ENCODE data around the gene MGME1. TPM values are rescaled to one million over a fixed set of nuclear protein-coding genes. Genes with fewer than 3 reads are reported as not detected.

MGME1 gene
- polyA plus RNA-seq, 1 donor, result 16.5 TPM

DNA sequence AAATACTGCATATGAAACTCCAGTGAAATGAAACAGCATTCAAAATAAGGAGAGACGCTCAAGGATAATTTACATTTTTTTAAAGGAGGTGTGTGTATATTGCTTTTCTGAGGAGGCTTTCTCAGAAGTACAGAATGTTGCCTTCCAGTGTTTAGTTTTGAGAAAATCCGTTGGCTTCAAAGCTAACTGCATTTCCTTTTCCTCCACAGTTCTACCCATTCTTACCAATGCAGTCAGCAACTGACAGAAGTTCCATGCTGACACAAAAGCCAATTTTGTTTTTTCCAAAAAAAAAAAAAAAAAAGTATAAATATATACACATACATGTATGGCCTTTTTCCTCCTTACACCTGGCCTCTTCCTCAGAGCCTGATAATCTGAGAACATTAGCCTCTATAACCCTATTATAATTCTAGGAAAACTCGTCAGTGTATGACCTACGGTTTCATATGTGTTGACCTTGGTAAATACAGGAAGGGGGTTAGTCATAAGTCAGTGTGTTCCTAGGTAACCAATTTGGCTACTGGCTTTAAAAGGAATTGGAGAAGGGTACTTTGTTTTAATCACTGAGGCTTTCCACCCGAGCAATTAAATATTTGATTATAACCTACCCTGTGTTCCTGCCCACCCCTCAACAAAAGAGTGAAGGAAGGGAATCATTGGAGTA, 24.2 kb downstream of the MGME1 start:
- DNase-seq (ENCODE audit: low read depth), result no peak

DNA sequence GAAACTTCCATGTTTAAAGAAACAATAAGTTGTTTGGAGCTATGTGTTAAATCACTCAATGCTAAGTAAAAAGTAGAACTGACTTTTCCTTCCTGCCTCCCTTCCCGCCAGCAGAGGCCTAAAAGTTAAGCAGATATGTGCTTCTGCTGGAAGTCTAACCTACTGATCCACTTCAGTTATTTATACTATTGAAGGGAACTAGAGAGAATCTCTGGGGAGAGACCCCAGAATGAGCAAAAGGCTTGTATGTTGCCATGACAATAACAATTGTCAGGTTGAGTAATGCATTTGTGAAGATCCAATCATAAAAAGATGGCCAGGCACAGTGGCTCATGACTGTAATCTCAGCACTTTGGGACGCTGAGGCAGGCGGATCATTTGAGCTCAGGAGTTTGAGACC, 24.7 kb downstream of the MGME1 start:
- no peak for DNase-seq (ENCODE audit: low read depth)

DNA sequence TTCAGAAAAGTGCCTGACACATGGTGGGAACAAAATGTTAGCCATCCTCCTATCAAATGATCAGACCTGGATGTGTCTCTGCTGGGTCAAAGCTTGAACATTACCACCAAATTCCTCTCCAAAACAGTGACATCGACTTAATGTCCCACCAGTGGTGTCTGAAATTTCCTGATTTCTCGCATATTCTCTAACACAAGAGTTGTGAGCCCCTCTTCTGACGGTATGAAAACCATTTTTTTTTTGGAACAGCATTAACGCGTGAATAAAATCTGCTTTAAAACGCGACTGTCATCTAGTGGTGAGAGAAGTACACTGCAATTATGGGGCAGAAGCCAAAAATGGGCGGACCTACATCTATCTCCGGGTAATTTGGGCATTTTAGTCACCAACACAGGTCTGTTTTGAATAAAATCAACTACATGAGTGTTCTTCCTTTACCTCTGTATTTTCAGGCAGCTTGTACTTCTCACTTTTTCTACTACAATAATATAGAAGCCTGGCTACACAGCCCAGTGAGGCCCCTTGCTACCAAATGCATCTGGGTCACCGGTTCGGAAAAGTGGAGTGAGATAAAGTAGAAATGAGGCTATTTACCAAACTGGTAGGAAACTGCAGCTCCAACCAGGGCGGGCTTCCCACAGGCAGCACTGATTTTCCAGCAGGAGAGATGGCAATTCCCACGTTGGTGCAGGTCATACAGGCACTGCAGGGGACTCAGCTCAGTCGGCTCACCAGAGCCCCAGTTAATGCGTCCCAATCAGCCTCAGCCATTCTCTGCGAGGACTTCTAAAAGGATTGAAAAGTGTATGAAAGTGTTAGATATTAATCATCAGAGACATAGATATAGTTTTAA, 27.4 kb downstream of the MGME1 start:
- DNase-seq (ENCODE audit: low read depth), result peak; percentile 53

DNA sequence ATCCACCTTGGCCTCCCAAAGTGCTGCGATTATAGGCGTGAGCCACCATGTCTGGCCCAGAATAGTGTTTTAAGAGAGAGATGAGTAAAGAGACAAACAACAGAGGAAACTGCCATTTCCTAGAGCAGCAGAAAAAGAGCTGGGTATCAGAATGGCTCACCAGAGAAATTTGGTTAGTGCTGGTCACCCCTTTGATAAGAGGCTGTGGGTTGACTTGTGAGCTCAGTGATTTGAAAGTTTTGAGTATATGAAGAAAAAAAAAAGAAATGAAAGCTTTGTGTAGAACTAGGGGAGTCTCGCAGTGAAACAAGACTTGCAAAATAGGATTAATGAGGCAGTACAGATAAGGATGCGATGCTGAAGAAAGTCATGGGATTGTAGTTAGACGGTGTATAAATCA, 29.6 kb downstream of the MGME1 start:
- no peak for DNase-seq (ENCODE audit: low read depth)

DNA sequence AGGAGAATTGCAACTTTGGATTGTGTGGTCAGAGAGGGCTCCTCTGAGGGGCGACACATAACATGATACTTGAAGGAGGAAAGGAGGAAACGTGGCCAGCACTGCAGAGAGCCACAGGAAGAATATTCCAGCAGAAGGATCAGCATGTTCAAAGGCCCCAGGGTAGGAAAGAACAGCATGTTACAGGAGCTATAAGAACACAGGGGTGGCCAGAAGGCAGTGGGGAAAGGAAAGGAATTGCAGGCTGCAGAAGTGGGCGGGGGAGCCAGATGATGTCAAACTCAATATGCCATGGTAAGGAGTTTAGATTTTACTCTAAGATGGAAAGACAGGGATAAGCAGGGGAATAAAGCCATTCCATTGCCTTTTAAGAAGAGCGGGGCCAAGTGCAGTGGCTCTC, 30.7 kb downstream of the MGME1 start:
- no peak for DNase-seq (ENCODE audit: low read depth)

DNA sequence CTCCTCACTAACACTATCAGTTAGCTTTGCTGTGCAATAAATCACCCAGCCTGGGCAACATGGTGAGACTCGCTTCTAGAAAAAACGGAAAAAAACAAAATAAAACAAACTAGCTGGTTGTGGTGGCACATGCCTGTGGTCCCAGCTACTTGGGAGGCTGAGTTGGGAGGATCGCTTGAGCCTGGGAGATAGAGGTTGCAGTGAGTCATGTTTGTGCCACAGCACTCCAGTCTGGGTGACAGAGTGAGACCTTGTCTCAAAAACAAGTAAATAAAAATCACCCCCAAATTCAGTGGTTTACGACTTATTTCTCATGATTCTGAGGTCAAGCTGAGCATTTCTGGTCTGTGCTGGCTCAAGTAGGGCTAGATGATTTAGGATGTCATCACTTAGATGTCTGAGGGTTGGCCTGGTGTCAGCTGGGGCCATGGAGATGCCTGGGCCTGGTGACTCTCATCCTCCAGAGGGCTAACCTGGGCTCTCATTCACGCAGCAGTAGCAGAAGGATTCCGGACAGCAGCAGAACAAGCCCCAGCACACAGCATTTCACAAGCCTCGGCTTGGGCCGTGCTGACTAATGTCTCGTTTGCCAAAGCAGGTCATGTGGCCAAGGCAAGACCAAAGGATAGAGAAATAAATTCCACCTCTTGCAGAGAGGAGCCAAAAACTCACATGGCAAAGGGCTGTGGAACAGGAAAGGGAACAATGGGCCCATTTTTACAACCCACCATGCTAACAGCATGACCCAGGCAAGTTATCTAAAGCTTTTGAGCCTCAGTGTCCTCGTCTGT, 32.5 kb downstream of the MGME1 start:
- DNase-seq (ENCODE audit: low read depth), result no peak

DNA sequence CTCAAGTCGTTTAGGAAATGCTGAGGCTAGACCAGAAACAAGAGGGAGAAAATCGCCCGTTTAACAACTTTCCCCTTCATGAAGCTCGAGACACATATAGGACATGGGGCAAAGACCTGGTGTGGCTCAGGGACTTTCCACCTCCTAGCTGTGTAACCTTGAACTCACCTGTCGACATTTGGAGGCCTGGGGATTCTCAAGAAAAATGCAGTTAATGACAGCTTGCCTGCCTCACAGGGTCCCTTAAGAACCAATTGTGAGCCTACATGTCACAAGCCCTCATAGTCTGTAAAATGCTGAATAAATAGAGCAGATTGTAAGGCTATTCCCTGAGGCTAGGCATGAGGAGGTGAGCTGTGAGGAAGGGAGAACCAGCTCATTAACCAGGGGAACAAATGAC, 35.1 kb downstream of the MGME1 start:
- DNase-seq (ENCODE audit: low read depth), result no peak

DNA sequence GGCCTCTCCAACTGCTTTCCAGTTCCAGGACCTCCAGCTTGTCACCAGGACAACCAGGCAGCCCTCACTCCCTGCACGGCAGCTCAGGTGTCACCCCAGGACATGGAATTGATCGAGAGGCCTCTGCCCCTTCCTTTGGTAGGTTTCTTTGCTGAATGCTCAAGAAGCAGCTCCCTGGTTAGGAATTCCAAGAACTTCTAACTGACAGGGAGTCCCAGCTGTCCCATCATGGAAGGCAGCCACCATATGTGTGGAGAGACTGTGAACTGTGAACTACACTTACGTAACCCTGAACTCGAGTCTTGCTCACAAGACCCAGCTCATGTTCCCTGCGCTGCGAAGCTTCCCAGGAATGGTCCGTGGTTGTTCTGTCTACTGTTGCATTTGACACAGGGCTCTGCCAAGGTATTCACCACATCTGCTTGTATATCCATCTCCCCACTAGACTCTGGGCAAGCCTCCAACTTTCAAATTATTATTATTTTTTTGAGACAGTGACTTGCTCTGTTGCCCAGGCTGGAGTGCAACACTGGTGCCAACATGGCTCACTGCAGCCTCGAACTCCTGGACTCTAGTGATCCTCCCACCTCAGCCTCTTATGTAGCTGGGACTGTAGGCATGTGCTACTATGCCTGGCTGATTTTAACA, 35.7 kb downstream of the MGME1 start:
- DNase-seq (ENCODE audit: low read depth), result no peak

DNA sequence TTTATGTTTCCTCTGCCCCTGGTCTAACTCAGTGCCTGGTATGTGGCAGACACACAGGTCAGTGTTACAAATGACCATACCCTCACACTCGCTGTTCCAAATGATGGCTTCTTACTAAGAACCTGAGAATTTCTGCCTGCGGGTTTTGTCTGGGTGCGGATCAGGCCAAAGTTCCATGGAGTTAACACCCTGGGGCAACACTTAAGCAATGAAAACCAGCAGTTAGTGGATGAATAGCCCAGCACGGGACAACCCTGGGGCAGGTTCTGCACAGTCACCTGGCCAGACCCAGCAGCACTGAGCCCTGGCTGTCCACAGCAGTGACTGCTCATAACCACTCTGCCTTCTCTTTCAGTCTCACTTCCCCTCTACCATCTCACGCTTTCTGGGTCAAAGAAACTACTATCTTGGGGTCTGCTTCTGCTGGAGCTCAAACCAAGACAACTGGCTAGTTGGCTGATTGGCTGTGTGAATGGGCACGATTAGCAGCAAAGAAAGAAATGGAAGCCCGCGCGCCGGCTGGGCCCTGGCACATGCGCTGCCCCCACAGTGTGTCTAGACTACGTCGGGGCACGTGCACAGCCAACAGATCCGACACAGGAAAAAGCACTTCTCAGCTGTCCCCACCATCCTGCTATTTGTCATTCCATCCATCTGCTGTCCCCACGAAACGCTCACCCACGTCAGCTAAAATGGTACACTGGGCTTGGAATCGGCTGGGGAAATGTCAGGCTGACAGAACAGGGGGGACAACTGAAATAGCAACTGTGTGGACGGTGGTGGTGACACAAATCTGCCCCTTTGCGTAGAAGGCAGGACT, 36.6 kb downstream of the MGME1 start:
- DNase-seq (ENCODE audit: low read depth), result no peak

DNA sequence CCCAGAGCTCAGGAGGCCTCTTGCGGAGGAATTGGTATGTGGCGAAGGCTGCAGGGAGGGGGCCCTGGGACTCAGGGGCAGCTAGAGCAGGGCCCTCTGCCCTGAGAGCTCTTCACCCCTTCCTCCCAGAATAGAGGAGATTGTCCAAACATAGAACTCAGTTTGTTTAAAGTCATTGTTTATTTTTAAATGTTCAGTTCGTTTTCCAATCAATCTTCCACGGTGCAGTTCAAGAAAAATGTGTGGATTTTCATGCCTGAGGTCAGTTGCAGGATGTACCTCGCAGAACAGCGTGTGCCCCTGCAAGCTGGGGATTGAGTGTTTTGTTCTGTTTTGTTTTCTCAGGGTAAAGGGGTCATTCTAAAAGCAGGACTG, 37.2 kb downstream of the MGME1 start:
- no peak for DNase-seq (ENCODE audit: low read depth)

DNA sequence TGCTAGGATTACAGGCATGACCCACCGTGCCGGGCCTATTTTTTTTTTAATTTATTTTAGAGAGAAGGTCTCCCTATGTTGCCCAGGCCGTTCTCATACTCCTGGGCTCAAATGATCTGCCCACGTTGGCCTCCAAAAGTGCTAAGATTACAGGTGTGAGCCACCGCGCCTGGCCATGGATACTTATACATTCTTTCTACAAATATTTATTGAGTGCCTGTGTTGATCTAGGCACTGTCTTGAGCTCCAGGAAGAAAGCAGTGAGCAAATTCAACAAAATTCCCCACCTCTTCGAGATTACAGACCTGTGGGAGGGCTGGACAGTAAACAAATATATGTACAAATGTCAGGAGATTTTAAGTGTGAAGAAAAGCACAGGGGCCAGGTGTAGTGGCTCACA, 37.9 kb downstream of the MGME1 start:
- DNase-seq (ENCODE audit: low read depth), result no peak

DNA sequence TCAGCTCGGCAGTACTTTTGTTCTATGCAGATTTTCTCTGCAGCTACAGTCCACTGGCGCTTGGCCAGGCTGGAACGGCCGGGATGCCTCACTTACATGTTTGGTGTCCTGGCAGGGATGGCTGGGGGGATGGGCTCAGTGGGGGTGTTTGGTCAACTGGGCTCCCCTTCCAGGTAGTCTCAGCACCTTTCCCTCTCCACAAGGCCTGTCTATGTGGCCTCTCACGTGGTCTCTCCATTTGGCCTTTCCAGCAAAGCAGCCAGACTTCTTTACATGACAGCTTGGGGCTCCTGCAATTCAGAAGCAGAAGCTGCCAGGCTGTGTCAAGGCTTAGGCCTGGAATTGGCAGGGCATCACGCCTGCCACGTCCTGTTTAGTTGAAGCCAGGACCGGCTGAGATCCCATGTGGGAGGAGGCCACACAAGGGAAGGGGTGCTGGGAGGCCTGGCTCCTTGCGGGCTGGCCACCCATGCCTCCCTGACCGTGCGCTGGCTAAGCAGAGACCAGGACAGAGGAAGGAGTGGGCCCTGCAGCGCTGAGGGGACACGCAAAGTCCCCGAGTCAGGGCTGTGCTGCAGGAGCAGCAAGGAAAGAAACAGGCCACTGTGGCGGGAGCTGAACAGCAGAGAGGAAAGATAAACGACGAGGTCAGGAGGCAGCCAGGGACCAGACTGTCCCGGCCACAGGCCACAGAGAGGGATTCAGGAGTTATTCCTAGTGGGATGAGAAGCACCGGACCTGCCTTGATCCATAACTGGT, 38.9 kb downstream of the MGME1 start:
- DNase-seq (ENCODE audit: low read depth), result no peak

DNA sequence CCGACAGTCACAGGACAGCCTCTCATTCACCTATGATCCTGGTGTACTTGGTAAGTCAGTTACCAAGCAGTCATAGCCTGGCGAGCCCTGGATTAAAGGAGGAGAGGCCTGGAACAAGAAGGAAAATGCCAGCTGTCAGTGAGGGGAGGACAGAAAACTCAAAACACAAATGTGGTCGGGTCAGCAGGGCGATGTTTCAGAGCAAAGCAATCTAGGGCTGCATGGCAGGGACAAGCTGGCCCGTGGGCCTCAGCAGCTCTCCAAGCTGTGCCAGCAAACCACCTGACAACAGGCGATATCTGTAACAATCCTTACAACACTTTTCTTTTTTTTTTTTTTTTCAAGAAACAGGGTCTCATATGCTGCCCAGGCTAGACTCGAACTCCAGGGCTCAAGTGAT, 40.3 kb downstream of the MGME1 start:
- no peak for DNase-seq (ENCODE audit: low read depth)

DNA sequence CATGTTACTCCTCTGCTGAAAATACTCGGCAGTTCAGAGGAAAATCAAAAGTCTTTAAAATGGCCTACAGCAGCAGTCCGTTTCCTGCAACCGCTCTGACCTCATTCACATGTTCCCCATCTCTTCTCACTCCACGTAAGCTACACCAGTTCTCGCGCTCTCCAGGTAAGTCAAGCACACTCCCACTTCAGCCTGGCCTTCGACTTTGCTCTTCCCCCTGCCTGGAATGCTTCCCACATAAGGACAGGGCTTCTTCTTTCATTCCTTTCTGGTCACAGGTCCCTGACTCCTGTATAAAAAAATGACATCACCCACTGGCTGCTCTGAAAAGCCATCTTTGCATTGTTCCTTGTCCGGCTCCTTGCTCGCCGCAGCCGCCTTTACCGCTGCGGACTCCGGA, 42.7 kb downstream of the MGME1 start:
- DNase-seq (ENCODE audit: low read depth), result no peak

DNA sequence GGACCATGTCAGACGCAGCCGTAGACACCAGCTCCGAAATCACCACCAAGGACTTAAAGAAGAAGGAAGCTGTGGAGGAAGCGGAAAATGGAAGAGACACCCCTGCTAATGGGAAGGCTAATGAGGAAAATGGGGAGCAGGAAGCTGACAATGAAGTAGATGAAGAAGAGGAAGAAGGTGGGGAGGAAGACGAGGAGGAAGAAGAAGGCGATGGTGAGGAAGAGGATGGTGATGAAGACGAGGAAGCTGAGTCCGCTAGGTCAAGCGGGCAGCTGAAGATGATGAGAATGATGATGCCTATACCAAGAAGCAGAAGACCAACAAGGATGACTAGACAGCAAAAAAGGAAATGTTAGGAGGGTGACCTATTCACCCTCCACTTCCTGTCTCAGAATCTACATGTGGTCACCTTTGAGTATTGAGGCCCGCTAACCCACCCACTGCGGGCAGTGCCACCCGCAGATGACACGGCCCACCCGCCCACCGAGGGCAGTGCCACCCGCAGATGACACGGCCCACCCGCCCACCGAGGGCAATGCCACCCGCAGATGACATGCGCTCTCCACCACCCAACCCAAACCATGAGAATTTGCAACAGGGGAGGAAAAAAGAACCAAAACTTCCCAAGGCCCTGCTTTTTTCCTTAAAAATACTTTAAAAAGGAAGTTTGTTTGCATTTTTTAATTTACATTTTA, 43.3 kb downstream of the MGME1 start:
- DNase-seq (ENCODE audit: low read depth), result no peak

DNA sequence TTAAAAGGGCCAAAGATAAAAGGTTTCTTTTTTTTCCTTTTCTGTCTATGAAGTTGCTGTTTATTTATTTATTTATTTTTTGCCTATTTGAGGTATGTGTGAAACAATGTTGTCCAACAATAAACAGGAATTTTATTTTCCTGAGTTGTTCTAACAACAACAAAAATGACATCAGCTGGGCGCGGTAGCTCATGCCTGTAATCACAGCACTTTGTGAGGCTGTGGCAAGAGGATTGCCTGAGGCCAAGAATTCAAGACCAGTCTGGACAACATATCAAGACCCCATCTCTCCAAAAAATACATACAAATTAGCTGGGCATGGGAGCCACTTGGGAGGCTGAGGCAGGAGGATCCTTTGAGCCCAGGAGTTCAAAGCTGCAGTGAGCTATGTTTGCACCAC, 44.1 kb downstream of the MGME1 start:
- DNase-seq (ENCODE audit: low read depth), result no peak

DNA sequence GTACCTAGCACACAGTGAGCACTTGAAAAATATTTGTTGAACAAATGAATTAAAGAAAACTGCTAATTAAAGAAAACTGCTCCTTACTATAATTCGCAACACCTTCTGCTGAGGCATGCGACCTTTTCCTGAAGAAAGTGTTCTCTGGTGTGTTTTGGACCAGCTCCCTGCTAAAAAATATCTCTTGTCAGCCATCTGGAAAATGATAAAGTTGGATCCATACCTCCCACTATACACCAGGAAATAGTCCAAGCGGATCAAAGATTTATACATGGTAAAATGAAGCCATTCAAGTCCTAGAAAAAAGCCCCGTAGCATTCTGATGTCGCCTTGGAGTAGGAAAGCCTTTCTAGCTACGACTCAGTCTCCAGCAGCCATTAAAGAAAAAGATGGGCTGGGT, 45.6 kb downstream of the MGME1 start:
- no peak for DNase-seq (ENCODE audit: low read depth)

DNA sequence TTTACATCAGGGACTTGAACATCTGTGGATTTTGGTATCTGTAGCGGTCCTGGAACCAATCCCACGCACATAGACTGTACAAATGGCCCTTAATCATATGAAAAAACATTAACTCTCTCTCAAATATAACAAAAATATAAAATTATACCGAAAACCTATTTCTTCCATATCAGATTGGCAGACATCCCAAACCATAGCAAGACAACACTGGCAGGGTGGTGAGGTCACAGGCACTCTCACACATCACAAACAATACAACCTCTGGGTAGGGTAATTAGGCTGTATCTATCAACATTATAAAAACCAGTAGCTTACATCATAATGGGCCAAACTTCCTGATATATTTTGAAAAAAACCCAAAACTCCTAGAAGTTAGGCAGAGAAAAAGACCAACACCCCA, 48.0 kb downstream of the MGME1 start:
- DNase-seq (ENCODE audit: low read depth), result no peak

DNA sequence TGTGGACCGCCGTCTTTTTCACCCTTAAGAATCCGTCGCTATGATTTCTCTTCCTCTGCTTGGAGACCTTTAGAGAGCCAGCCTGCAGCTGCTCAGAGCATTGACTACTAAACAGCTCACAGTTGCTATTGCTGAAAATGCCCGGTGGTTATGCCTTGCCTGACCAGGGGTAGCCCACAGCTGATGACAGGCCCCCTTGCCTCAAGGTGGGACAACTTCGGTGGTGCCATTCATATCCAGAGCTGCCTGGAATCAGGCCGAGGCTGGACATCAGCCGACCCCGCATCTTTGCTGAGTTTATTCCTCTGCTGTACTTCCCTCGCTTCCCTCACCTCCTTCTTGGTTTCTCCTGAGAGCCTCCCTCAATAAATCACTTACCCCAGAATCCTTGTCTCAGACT, 49.3 kb downstream of the MGME1 start:
- DNase-seq (ENCODE audit: low read depth), result no peak

DNA sequence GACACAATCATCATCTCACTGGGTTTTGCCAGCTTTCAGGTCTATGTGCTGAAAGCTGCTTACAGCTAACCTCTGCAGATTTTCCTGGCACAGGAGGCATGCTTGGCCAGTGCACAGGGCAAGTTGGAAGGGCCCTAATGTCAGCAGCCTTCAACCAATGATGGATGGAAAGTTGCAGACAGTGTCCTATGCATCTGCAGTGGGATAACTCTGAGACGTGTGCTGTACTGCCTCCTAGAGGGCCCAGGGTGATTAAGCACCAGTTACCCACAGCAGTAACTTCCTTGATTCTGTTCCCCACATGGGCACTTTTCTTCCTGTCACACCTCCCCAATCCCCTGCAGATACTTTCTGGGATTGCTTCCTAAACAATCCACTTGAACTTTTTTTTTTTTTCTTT, 50.2 kb downstream of the MGME1 start:
- DNase-seq (ENCODE audit: low read depth), result no peak

Measured in forelimb muscle (tissue), 1 donor.